Astrocyte (in vitro differentiated cells and primary cell): ENCODE measurements around the gene PRKCA. TPM values are rescaled to one million over a fixed set of nuclear protein-coding genes. Genes with fewer than 3 reads are reported as not detected.
"Not testable (repeated sequence)": the region's sequence is repeated elsewhere in the genome, so short reads cannot be mapped to it uniquely, and the experiment has no call there.

Source experiments
- DNase-seq: peaks from one replicate; pipeline ENCODE4 v3.0.0-alpha.2; 2010; ENCODE audit warnings: low read depth
- FAIRE-seq: peaks from 2 replicates; lab custom pipeline; 2011; peaks lifted over from hg19 to GRCh38; lab: Jason Lieb, UNC
- H2AFZ ChIP-seq: 2 replicates; pipeline ENCODE4 v1.6.0; 2012; ENCODE audit warnings: low read depth, low read length, inconsistent platforms
- H3K27ac ChIP-seq: 2 replicates; pipeline ENCODE4 v1.5.1; 2011; ENCODE audit warnings: low read depth, low read length, inconsistent platforms
- H3K27me3 ChIP-seq: 2 replicates; pipeline ENCODE4 v1.6.0; 2011; ENCODE audit warnings: low read length, inconsistent platforms; ENCODE audit not compliant: insufficient read depth
- H3K36me3 ChIP-seq: 2 replicates; pipeline ENCODE4 v1.5.1; 2011; ENCODE audit warnings: low read length, inconsistent platforms; ENCODE audit not compliant: insufficient read depth
- H3K4me1 ChIP-seq: 2 replicates; pipeline ENCODE4 v1.5.1; 2011; ENCODE audit warnings: low read length, inconsistent platforms; ENCODE audit not compliant: insufficient read depth
- H3K4me2 ChIP-seq: 2 replicates; pipeline ENCODE4 v1.6.0; 2012; ENCODE audit warnings: low read length, inconsistent platforms
- H3K4me3 ChIP-seq: 2 replicates; pipeline ENCODE4 v1.5.1; 2011; ENCODE audit warnings: low read depth, mild to moderate bottlenecking, low read length, inconsistent platforms; ENCODE audit not compliant: insufficient read depth
- H3K79me2 ChIP-seq: 2 replicates; pipeline ENCODE4 v1.6.0; 2012; ENCODE audit warnings: mild to moderate bottlenecking, low read length, inconsistent platforms; ENCODE audit not compliant: insufficient read depth
- H3K9ac ChIP-seq: 2 replicates; pipeline ENCODE4 v1.6.0; 2012; ENCODE audit warnings: mild to moderate bottlenecking, low read length, inconsistent platforms
- H3K9me3 ChIP-seq: 2 replicates; pipeline ENCODE4 v1.5.1; 2012; ENCODE audit warnings: low read depth, mild to moderate bottlenecking, low read length, inconsistent platforms; ENCODE audit not compliant: insufficient read depth
- H4K20me1 ChIP-seq: 2 replicates; pipeline ENCODE4 v1.6.0; 2012; ENCODE audit warnings: low read length, inconsistent platforms; ENCODE audit not compliant: insufficient read depth
- H3K27ac Mint-ChIP-seq: one replicate; pipeline ENCODE4 v1.8.0; 2021; ENCODE audit warnings: mild to moderate bottlenecking, mixed read lengths; ENCODE audit not compliant: unreplicated experiment
- H3K27me3 Mint-ChIP-seq: one replicate; pipeline ENCODE4 v1.8.0; 2021; ENCODE audit warnings: low read depth, mixed read lengths; ENCODE audit not compliant: unreplicated experiment
- H3K36me3 Mint-ChIP-seq: one replicate; pipeline ENCODE4 v1.8.0; 2021; ENCODE audit warnings: low read depth, mixed read lengths; ENCODE audit not compliant: unreplicated experiment
- H3K4me1 Mint-ChIP-seq: one replicate; pipeline ENCODE4 v1.8.0; 2021; ENCODE audit warnings: low read depth, mixed read lengths; ENCODE audit not compliant: unreplicated experiment
- H3K4me3 Mint-ChIP-seq: one replicate; pipeline ENCODE4 v1.8.0; 2021; ENCODE audit warnings: mild to moderate bottlenecking, moderate library complexity, mixed read lengths; ENCODE audit not compliant: unreplicated experiment
- H3K9me3 Mint-ChIP-seq: one replicate; pipeline ENCODE4 v1.8.0; 2021; ENCODE audit warnings: mild to moderate bottlenecking, mixed read lengths; ENCODE audit not compliant: unreplicated experiment
- CTCF ChIP-seq: IDR thresholded peaks from 2 replicates; pipeline ENCODE4 v1.5.1; 2011; ENCODE audit warnings: low read depth, mild to moderate bottlenecking, inconsistent platforms, low read length, moderate library complexity; ENCODE audit not compliant: insufficient read depth
- EZH2 ChIP-seq: IDR thresholded peaks from 2 replicates; pipeline ENCODE4 v1.6.1; 2012; ENCODE audit warnings: mild to moderate bottlenecking, low read length, inconsistent platforms; ENCODE audit not compliant: insufficient read depth
- total RNA-seq: library from RNA; stranded (reverse); gene quantifications from 2 replicates; pipeline ENCODE4 v1.2.1, GENCODE V29; 2021

The PRKCA gene
- total RNA-seq, 1 donor from 2014 or later, result 49.9 TPM

DNA sequence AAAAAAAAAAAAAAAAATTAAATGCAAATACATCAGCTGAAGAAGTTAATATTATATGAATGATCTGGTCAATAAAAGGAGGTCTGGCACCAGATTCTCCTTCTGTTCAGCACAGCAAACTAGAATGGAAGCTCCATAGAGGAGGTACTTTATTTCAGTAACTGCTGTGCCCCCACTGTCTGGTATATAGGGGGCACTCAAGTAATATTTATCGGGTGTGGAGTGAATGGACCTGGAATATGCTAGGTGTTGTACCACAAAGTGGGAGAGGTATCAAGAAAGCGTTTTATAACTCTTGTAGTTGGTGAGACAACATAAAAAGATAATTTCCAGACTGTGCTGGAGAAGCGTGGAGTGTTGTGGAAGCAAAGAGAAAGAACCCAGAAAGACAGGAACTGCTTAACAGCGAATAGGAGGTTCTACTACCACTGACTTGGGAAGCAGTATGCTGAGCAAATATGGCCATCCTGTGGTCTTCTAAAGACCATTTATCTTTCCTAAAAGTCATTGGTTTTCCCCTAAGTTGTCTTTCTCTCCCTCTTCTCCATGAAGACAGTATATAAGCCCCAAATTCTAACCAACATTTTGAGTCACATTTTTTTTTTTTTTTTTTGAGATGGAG lies 12.2 kb upstream of the PRKCA start:
- no peak overlapping the region for H2AFZ ChIP-seq
- TF ChIP-seq EZH2 (no peak), CTCF (no peak)
- Mint-ChIP-seq H3K27me3 (peaks cover 4% of the 10 kb centered on the region), H3K27ac (no peak overlapping the region), H3K4me1 (no peaks in the 10 kb centered on the region), H3K36me3 (no peaks in the 10 kb centered on the region), H3K4me3 (no peak overlapping the region), H3K9me3 (no peaks in the 10 kb centered on the region)
- no peaks in the 10 kb centered on the region for H3K9me3 ChIP-seq
- H3K4me1 ChIP-seq, result no peaks in the 10 kb centered on the region
- FAIRE-seq (no peak), DNase-seq (no peak)
- no peak overlapping the region for H3K27ac ChIP-seq
- H3K4me3 ChIP-seq, result no peak overlapping the region
- no peak overlapping the region for H3K9ac ChIP-seq
- H3K36me3 ChIP-seq, result no peaks in the 10 kb centered on the region
- no peaks in the 10 kb centered on the region for H4K20me1 ChIP-seq
- no peak overlapping the region for H3K4me2 ChIP-seq
- no peaks in the 10 kb centered on the region for H3K79me2 ChIP-seq
- H3K27me3 ChIP-seq, result no peaks in the 10 kb centered on the region

DNA sequence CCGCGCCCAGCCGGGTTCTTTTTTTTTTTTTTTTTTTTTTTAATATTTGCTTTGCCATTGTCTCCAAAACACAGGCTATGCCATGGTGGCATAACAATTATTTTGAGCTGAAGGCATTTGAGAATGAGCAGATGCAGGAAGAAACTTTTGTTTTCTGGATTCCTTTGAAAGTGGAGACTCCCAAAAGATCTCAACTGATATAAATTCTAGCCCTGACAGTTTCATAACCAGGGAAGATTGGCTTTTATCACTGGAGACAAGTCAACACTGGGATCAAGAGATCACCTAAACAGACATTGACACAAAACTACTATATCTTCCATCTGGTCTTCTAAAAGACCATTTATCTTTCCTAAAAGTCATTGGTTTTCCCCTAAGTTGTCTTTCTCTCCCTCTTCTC lies 10.1 kb upstream of the PRKCA start:
- Histone ChIP-seq H3K9ac (no peak overlapping the region), H3K36me3 (no peaks in the 10 kb centered on the region), H3K4me3 (no peak overlapping the region), H3K79me2 (no peaks in the 10 kb centered on the region), H4K20me1 (no peaks in the 10 kb centered on the region), H2AFZ (no peak overlapping the region), H3K4me2 (no peak overlapping the region), H3K27ac (no peak overlapping the region), H3K4me1 (no peaks in the 10 kb centered on the region), H3K27me3 (no peaks in the 10 kb centered on the region), H3K9me3 (no peaks in the 10 kb centered on the region)
- Mint-ChIP-seq H3K4me1 (no peaks in the 10 kb centered on the region), H3K27me3 (peaks cover 4% of the 10 kb centered on the region), H3K4me3 (no peak overlapping the region), H3K27ac (no peak overlapping the region), H3K36me3 (no peaks in the 10 kb centered on the region), H3K9me3 (no peaks in the 10 kb centered on the region)
- TF ChIP-seq CTCF, result no peak
- TF ChIP-seq EZH2, result no peak
- FAIRE-seq (no peak), DNase-seq (no peak)

DNA sequence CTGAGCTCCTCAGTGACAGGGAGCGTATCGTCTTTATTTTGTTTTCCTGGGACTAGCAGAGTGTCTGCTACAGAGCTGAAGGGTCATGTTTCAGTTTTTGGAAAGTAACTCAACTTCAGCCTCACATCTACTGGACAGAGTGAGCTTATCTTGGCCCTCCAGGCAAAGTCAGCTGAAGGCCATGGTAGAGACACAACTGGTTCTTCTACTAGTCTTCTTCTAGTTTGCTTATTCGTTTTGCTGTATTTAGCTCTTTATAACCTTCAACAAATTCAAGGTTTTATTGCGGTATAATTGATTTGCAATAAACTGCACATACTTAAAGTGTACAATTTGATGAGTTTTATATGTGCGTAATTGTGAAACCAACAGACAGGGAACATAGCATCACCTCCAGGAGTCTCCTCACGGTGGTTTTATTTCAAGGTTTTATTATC lies 6.1 kb upstream of the PRKCA start:
- Mint-ChIP-seq H3K27me3 (no peaks in the 10 kb centered on the region), H3K4me1 (peaks cover 4% of the 10 kb centered on the region), H3K36me3 (peaks cover 2% of the 10 kb centered on the region), H3K9me3 (no peaks in the 10 kb centered on the region), H3K4me3 (no peak overlapping the region), H3K27ac (no peak overlapping the region)
- Histone ChIP-seq H4K20me1 (no peaks in the 10 kb centered on the region), H3K4me3 (no peak overlapping the region), H2AFZ (no peak overlapping the region), H3K9me3 (no peaks in the 10 kb centered on the region), H3K79me2 (peaks cover 3% of the 10 kb centered on the region), H3K27me3 (no peaks in the 10 kb centered on the region), H3K36me3 (no peaks in the 10 kb centered on the region), H3K4me1 (peaks cover under 1% of the 10 kb centered on the region), H3K27ac (no peak overlapping the region), H3K9ac (no peak overlapping the region), H3K4me2 (no peak overlapping the region)
- FAIRE-seq (no peak), DNase-seq (no peak)
- TF ChIP-seq CTCF, result no peak
- TF ChIP-seq EZH2, result no peak

GRCh38 chr17:66297443-66297842 lies 5.0 kb upstream of the PRKCA start:
- H3K27me3 ChIP-seq, H3K9ac ChIP-seq, H3K4me2 ChIP-seq, H3K27ac Mint-ChIP-seq, H3K9me3 Mint-ChIP-seq, H3K4me1 ChIP-seq, H3K79me2 ChIP-seq, H4K20me1 ChIP-seq, H3K27ac ChIP-seq, H3K36me3 ChIP-seq, FAIRE-seq, DNase-seq, H3K4me1 Mint-ChIP-seq, H3K36me3 Mint-ChIP-seq, H3K4me3 Mint-ChIP-seq, H2AFZ ChIP-seq, H3K4me3 ChIP-seq, H3K27me3 Mint-ChIP-seq, H3K9me3 ChIP-seq: not testable (repeated sequence)
